ENCODE measurements around the gene MARCKSL1. TPM values are rescaled to one million over a fixed set of nuclear protein-coding genes. Genes with fewer than 3 reads are reported as not detected.

The MARCKSL1 gene
- total and polyA plus RNA-seq, 2 of the 13 experiments (the other 11 are each of a cell fraction or from before 2014, with no cell fraction given), result 81.9 to 155 TPM

- TF ChIP-seq ZNF609 (CRISPR knock-in tag; IDR thresholded peaks at IDR 0.05; ENCODE audit: borderline replicate concordance), result peak; percentile 20; the same call in 1 of the 2 replicates
These were observed 529 bp upstream of the MARCKSL1 start (continued) for GRCh38 chr1:32336591-32336932.

- ATAC-seq (no peak), FAIRE-seq (no peak), DNase-seq (ENCODE audit: low spot score) (no peak)
- Histone ChIP-seq H3K27ac (ENCODE audit: extremely low read length, insufficient read depth, low read length) (peak overlapping the region; percentile 68), H3K27me3 (ENCODE audit: control insufficient read depth in 1 of 2, insufficient read depth in 2 of 2, low read length in 2 of 2) (peaks cover 0 to 4% of the 10 kb centered on the region in 2 experiments; a peak in 2 of 5 replicates), H3K9me3 (ENCODE audit: low read length) (no peaks in the 10 kb centered on the region), H3K4me3 (replicated peaks in 1 of 3; ENCODE audit: insufficient read depth in 1 of 3, low read depth in 2 of 3, low read length in 3 of 3) (peak overlapping the region; percentile 70 to 95 (median 84)), H3K4me2 (ENCODE audit: low read depth, low read length) (peak overlapping the region; percentile 93), H3K4me1 (ENCODE audit: insufficient read depth, low read length) (peaks cover 57% of the 10 kb centered on the region), H3K9ac (ENCODE audit: insufficient read depth, low read depth, low read length) (peak overlapping the region; percentile 91), H3K79me2 (ENCODE audit: insufficient read depth, low read length) (peaks cover 14% of the 10 kb centered on the region), H4K20me1 (ENCODE audit: insufficient read depth, low read length) (peaks cover 14% of the 10 kb centered on the region), H2AFZ (ENCODE audit: low read length) (no peak overlapping the region), H3K36me3 (replicated peaks in 1 of 2; ENCODE audit: control insufficient read depth in 1 of 2, insufficient read depth in 2 of 2, low read length in 2 of 2) (peaks cover 19 to 40% of the 10 kb centered on the region in 2 experiments)
- intact Hi-C loops (cut with micrococcal nuclease; ENCODE audit: unreplicated experiment), result loop anchor here (10.0 kb wide), 1 partner anchor 59 kb away; the partner anchor contains the start of gene BSDC1
- POLR2A ChIA-PET, result interaction anchor here (0.9 to 5.8 kb wide), 27 partner anchors 8 to 262 kb away, joined by 3 to 222 read pairs (median 5); partner anchors contain the start of genes BSDC1, CCDC28B, FAM167B and HDAC1
- in situ Hi-C loops (cut with HindIII; ENCODE audit: extremely low pct_ligation_motif_present, low pct_unique_long_range_greater_than_20kb), result no loop called here
- TF ChIP-seq MAZ (IDR thresholded peaks at IDR 0.05; ENCODE audit: borderline replicate concordance, low read depth, low read length), result no peak
- no peak for TF ChIP-seq MAZ (CRISPR knock-in tag; IDR thresholded peaks at IDR 0.05; ENCODE audit: low read depth)
- no peak for TF ChIP-seq ZBTB4 (CRISPR knock-in tag; IDR thresholded peaks at IDR 0.05; ENCODE audit: borderline replicate concordance)
- peak; percentile 65 for TF ChIP-seq AGO2 (optimal IDR thresholded peaks at IDR 0.05; ENCODE audit: low read depth, low read length)
- no TSS peak for BruUV-seq (replicated peaks)
- WGBS (ENCODE audit: low lambda C conversion rate), result 0% methylated on average over 6 of the region's 34 CpGs
- CTCF ChIA-PET (ENCODE audit: low intra/inter-chr PET ratio, low total read pairs), result interaction anchor here (0.7 to 1.7 kb wide), 2 partner anchors 15 to 120 kb away, joined by 3 to 4 read pairs; no protein-coding TSS in a partner anchor
These were observed 571 bp downstream of the MARCKSL1 start for GRCh38 chr1:32335535-32335789.

All from HepG2 (cell line).